Epithelial cell of proximal tubule (primary cell): ENCODE data around the gene HCRT. TPM values are rescaled to one million over a fixed set of nuclear protein-coding genes. Genes with fewer than 3 reads are reported as not detected.
"Not testable (repeated sequence)": the region's sequence is repeated elsewhere in the genome, so short reads cannot be mapped to it uniquely, and the experiment has no call there.

Experiments
- DNase-seq: peaks from one replicate; pipeline ENCODE4 v3.0.0-alpha.2; 2011; ENCODE audit warnings: low read depth
- H3K4me3 ChIP-seq: 2 replicates; pipeline ENCODE4 v1.5.1; 2011; ENCODE audit warnings: low read depth, mild to moderate bottlenecking, low read length
- CTCF ChIP-seq: conservative IDR thresholded peaks from 2 replicates; pipeline ENCODE4 v1.5.1; 2012; ENCODE audit warnings: low read depth, mild to moderate bottlenecking, low read length
- total RNA-seq: library from RNA; depleted of rRNA; stranded (reverse); fragments of >200 nt; gene quantifications from 2 replicates; pipeline ENCODE4 v1.2.3, GENCODE V29; 2015

The HCRT gene
- total RNA-seq, 1 donor from 2014 or later, result not detected

GRCh38 chr17:42155614-42156045, 29.6 kb downstream of the HCRT start:
- no peak for DNase-seq
- peak overlapping the region; percentile 89 for H3K4me3 ChIP-seq
- TF ChIP-seq CTCF, result no peak

- TF ChIP-seq CTCF, result no peak
- peak overlapping the region; percentile 89 for H3K4me3 ChIP-seq
- DNase-seq, result no peak
These were observed 31.1 kb downstream of the HCRT start for GRCh38 chr17:42153919-42154742.

- TF ChIP-seq CTCF, result no peak
- no peak for DNase-seq
- H3K4me3 ChIP-seq, result no peak overlapping the region
These were observed 38.2 kb downstream of the HCRT start for GRCh38 chr17:42146911-42147607.

- DNase-seq, H3K4me3 ChIP-seq: not testable (repeated sequence)
These were observed 42.1 kb downstream of the HCRT start for GRCh38 chr17:42143138-42143537.

GRCh38 chr17:42142371-42142896, 42.8 kb downstream of the HCRT start:
- DNase-seq, result no peak
- no peak overlapping the region for H3K4me3 ChIP-seq
- TF ChIP-seq CTCF, result no peak

- no peak for TF ChIP-seq CTCF
- H3K4me3 ChIP-seq, result no peak overlapping the region
- DNase-seq, result no peak
These were observed 43.9 kb downstream of the HCRT start for GRCh38 chr17:42141382-42141781.

GRCh38 chr17:42140690-42141089, 44.6 kb downstream of the HCRT start:
- H3K4me3 ChIP-seq, DNase-seq: not testable (repeated sequence)
